GM13977 (cell line): ENCODE measurements around the gene TRPV4.

ENCODE experiments used
- DNase-seq: peaks from one replicate; pipeline ENCODE4 v3.0.0; 2012; ENCODE audit warnings: low spot score
- CTCF ChIP-seq: IDR thresholded peaks from 2 replicates; pipeline ENCODE4 v1.5.1; 2012; ENCODE audit warnings: mild to moderate bottlenecking, control low read depth; ENCODE audit not compliant: insufficient read depth; ENCODE audit errors: extremely low read depth, missing control alignments
- in situ Hi-C: fragments of 300-500 bp; cut with MboI; formaldehyde crosslinking; loops from one replicate; pipeline ENCODE4 v1.12.0; 2022; ENCODE audit warnings: low sequenced_read_pairs, low pct_unique_long_range_greater_than_20kb, mixed read lengths, inconsistent platforms; ENCODE audit not compliant: unreplicated experiment

Gene TRPV4

GRCh38 chr12:109816870-109817269 is 16.3 kb downstream of the TRPV4 start:
- no peak for DNase-seq
- in situ Hi-C loops = no loop called here
- TF ChIP-seq CTCF = no peak

- no peak for TF ChIP-seq CTCF
- DNase-seq = no peak
- in situ Hi-C loops = no loop called here
These were observed 17.2 kb downstream of the TRPV4 start for GRCh38 chr12:109815757-109816617.

GRCh38 chr12:109815225-109815624 is 18.0 kb downstream of the TRPV4 start:
- no peak for DNase-seq
- in situ Hi-C loops = no loop called here
- no peak for TF ChIP-seq CTCF

GRCh38 chr12:109814600-109815150 is 18.5 kb downstream of the TRPV4 start:
- in situ Hi-C loops = no loop called here
- TF ChIP-seq CTCF = no peak
- no peak for DNase-seq

GRCh38 chr12:109813810-109814416 is 19.3 kb downstream of the TRPV4 start:
- no peak for TF ChIP-seq CTCF
- no peak for DNase-seq
- in situ Hi-C loops = no loop called here

GRCh38 chr12:109811624-109811995 is 21.6 kb downstream of the TRPV4 start:
- no peak for DNase-seq
- TF ChIP-seq CTCF = no peak
- in situ Hi-C loops = no loop called here
